Aorta (tissue), 5 donors: ENCODE measurements around the gene LRFN2. TPM values are rescaled to one million over a fixed set of nuclear protein-coding genes. Genes with fewer than 3 reads are reported as not detected.

ENCODE experiments used
- ATAC-seq: fragments of 200-7000 bp; cut with Tn5 transposase; one replicate; pipeline ENCODE4 v1.9.1; 2022; ENCODE audit warnings: moderate library complexity; ENCODE audit not compliant: low FRiP score
- DNase-seq, 2 donors: peaks; one replicate each; pipeline ENCODE4 v3.0.0-alpha.2; 2020
- H3K27ac ChIP-seq, 2 donors: one replicate each; pipeline ENCODE4 v1.5.1; 2013; ENCODE audit warnings: low read length in 2 of 2, mild to moderate bottlenecking in 2 of 2, moderate library complexity in 2 of 2, control low read depth in 1 of 2, inconsistent platforms in 1 of 2, low read depth in 1 of 2
- H3K27me3 ChIP-seq, 2 donors: one replicate each; pipeline ENCODE4 v1.6.1; 2013; ENCODE audit warnings: control low read depth in 1 of 2, low read length in 1 of 2, mild to moderate bottlenecking in 1 of 2, moderate library complexity in 1 of 2; ENCODE audit not compliant: insufficient read depth in 2 of 2, control insufficient read depth in 1 of 2
- H3K36me3 ChIP-seq, 2 donors: one replicate each; pipeline ENCODE4 v1.6.1; 2013; ENCODE audit warnings: control low read depth in 1 of 2, low read length in 1 of 2, mild to moderate bottlenecking in 1 of 2; ENCODE audit not compliant: insufficient read depth in 2 of 2, control insufficient read depth in 1 of 2
- H3K4me1 ChIP-seq, 2 donors: one replicate each; pipeline ENCODE4 v1.6.1; 2013; ENCODE audit warnings: low read length in 2 of 2, control low read depth in 1 of 2, mild to moderate bottlenecking in 1 of 2, moderate library complexity in 1 of 2; ENCODE audit not compliant: insufficient read depth in 2 of 2, control insufficient read depth in 1 of 2
- H3K4me3 ChIP-seq, 2 donors: one replicate each; pipeline ENCODE4 v1.5.1; 2013; ENCODE audit warnings: low read length in 2 of 2, control low read depth in 1 of 2, mild to moderate bottlenecking in 1 of 2
- H3K9me3 ChIP-seq: one replicate; pipeline ENCODE4 v1.6.1; 2013; ENCODE audit warnings: mild to moderate bottlenecking, low read length; ENCODE audit not compliant: control insufficient read depth
- WGBS, 2 donors: extraction: QIAGEN DNeasy Blood & Tissue Kit; methylation state at CpG; one replicate each; pipeline ENCODE4 v1.1.7; 2013; 5-methylcytosine and 5-hydroxymethylcytosine counted together
- intact Hi-C, 2 donors: fragments of 100-400 bp; cut with DNase I; formaldehyde crosslinking; loops; one replicate each; pipeline versions ENCODE4 v1.14.2 to v1.15.0; 2022
- polyA plus RNA-seq, 2 donors: library from polyadenylated mRNA; stranded (reverse); fragments of 200-250 nt; gene quantifications; one replicate each; pipeline ENCODE4 v1.2.3, GENCODE V29; 2013
- total RNA-seq, 2 donors: library from RNA; stranded (reverse); fragmentation: NEBNext Ultra II Directional; extraction: Animal tissue kit (Norgen Biotek cat#: 25700); gene quantifications; one replicate each; pipeline ENCODE4 v1.2.1, GENCODE V29; 2021
- donor health status: healthy with polysubstance abuse.
- donor health status: Bipolar disorder and iron deficiency.
- donor health status: DM: no; HTN: no; CAD: no.
- donor health status: DM: no; HTN: no; CAD: no.
- donor health status: DM: yes; HTN: yes; CAD: no.

The LRFN2 gene
- total and polyA plus RNA-seq, 4 donors = not detected

GRCh38 chr6:40391851-40392517 is 195.2 kb downstream of the LRFN2 start:
- no peaks in the 10 kb centered on the region for H3K27me3 ChIP-seq
- no peaks in the 10 kb centered on the region for H3K4me1 ChIP-seq
- no peak overlapping the region for H3K27ac ChIP-seq
- 85 to 86% methylated on average over 33 to 40 of the region's 40 CpGs for WGBS, 2 donors
- no peak overlapping the region for H3K4me3 ChIP-seq
- no peaks in the 10 kb centered on the region for H3K36me3 ChIP-seq
- DNase-seq (no peak), ATAC-seq (no peak)
- intact Hi-C loops = no loop called here
- H3K9me3 ChIP-seq = no peaks in the 10 kb centered on the region

- no peaks in the 10 kb centered on the region for H3K4me1 ChIP-seq
- DNase-seq = no peak
- intact Hi-C loops = no loop called here
- no peaks in the 10 kb centered on the region for H3K36me3 ChIP-seq
- WGBS, 2 donors = 55 to 70% methylated on average over 3 of the region's 3 CpGs
- H3K4me3 ChIP-seq = no peak overlapping the region
- no peak for ATAC-seq
- no peak overlapping the region for H3K27ac ChIP-seq
- no peaks in the 10 kb centered on the region for H3K9me3 ChIP-seq
- H3K27me3 ChIP-seq = no peaks in the 10 kb centered on the region
Measured at GRCh38 chr6:40391086-40391485, 196.1 kb downstream of the LRFN2 start.

- 93 to 95% methylated on average over 4 of the region's 4 CpGs for WGBS, 2 donors
- DNase-seq = no peak
Measured at GRCh38 chr6:40390144-40390800, 196.9 kb downstream of the LRFN2 start.

GRCh38 chr6:40389254-40389653 is 197.9 kb downstream of the LRFN2 start:
- WGBS, 2 donors = 79 to 82% methylated on average over 4 of the region's 4 CpGs
- no peaks in the 10 kb centered on the region for H3K4me1 ChIP-seq
- H3K27ac ChIP-seq = no peak overlapping the region
- intact Hi-C loops = no loop called here
- H3K27me3 ChIP-seq = peaks cover 0 to 2% of the 10 kb centered on the region in 2 donors
- no peaks in the 10 kb centered on the region for H3K36me3 ChIP-seq
- DNase-seq (no peak), ATAC-seq (no peak)
- H3K9me3 ChIP-seq = no peaks in the 10 kb centered on the region
- H3K4me3 ChIP-seq = no peak overlapping the region

More at GRCh38 chr6:40390144-40390800, 196.9 kb downstream of the LRFN2 start:
- Histone ChIP-seq H3K4me3 (no peak overlapping the region), H3K36me3 (no peaks in the 10 kb centered on the region), H3K27ac (no peak overlapping the region), H3K9me3 (no peaks in the 10 kb centered on the region), H3K4me1 (no peaks in the 10 kb centered on the region), H3K27me3 (peaks cover 0 to 2% of the 10 kb centered on the region in 2 donors)
- intact Hi-C loops = no loop called here
- ATAC-seq = no peak

GRCh38 chr6:40387871-40388264 is 199.3 kb downstream of the LRFN2 start:
- WGBS, 2 donors = 67 to 75% methylated on average over 5 of the region's 5 CpGs
- Histone ChIP-seq H3K27ac (no peak overlapping the region), H3K4me3 (no peak overlapping the region), H3K36me3 (no peaks in the 10 kb centered on the region), H3K9me3 (no peaks in the 10 kb centered on the region), H3K4me1 (no peaks in the 10 kb centered on the region), H3K27me3 (peaks cover 0 to 2% of the 10 kb centered on the region in 2 donors)
- DNase-seq (no peak), ATAC-seq (no peak)
- intact Hi-C loops = no loop called here

- Histone ChIP-seq H3K4me3 (no peak overlapping the region), H3K27ac (no peak overlapping the region), H3K36me3 (no peaks in the 10 kb centered on the region), H3K27me3 (peaks cover 0 to 2% of the 10 kb centered on the region in 2 donors), H3K4me1 (no peaks in the 10 kb centered on the region), H3K9me3 (no peaks in the 10 kb centered on the region)
- intact Hi-C loops = no loop called here
- WGBS, 2 donors = 69 to 72% methylated on average over 4 of the region's 4 CpGs
- ATAC-seq (no peak), DNase-seq (no peak)
Measured at GRCh38 chr6:40387127-40387870, 199.9 kb downstream of the LRFN2 start.

GRCh38 chr6:40386200-40386599 is 201.0 kb downstream of the LRFN2 start:
- WGBS, 2 donors = 95% methylated on average over 3 of the region's 3 CpGs
- intact Hi-C loops = no loop called here
- no peak overlapping the region for H3K4me3 ChIP-seq
- DNase-seq = no peak
- H3K36me3 ChIP-seq = no peaks in the 10 kb centered on the region
- H3K27ac ChIP-seq = no peak overlapping the region
- no peak for ATAC-seq
- H3K4me1 ChIP-seq = no peaks in the 10 kb centered on the region
- no peaks in the 10 kb centered on the region for H3K9me3 ChIP-seq
- H3K27me3 ChIP-seq = peaks cover 0 to 2% of the 10 kb centered on the region in 2 donors

GRCh38 chr6:40383348-40384115 is 203.6 kb downstream of the LRFN2 start:
- no peaks in the 10 kb centered on the region for H3K4me1 ChIP-seq
- no peaks in the 10 kb centered on the region for H3K9me3 ChIP-seq
- 81% methylated on average over 3 of the region's 3 CpGs for WGBS, 2 donors
- DNase-seq (no peak), ATAC-seq (no peak)
- H3K27ac ChIP-seq = no peak overlapping the region
- H3K27me3 ChIP-seq = peaks cover 0 to 2% of the 10 kb centered on the region in 2 donors
- no peaks in the 10 kb centered on the region for H3K36me3 ChIP-seq
- intact Hi-C loops = no loop called here
- H3K4me3 ChIP-seq = no peak overlapping the region
